Astrocyte (in vitro differentiated cells and primary cell): ENCODE data around the gene TNIP1. TPM values are rescaled to one million over a fixed set of nuclear protein-coding genes. Genes with fewer than 3 reads are reported as not detected.

ENCODE experiments used
- DNase-seq: peaks from one replicate; pipeline ENCODE4 v3.0.0-alpha.2; 2010; ENCODE audit warnings: low read depth
- FAIRE-seq: peaks from 2 replicates; lab custom pipeline; 2011; peaks lifted over from hg19 to GRCh38; lab: Jason Lieb, UNC
- H2AFZ ChIP-seq: 2 replicates; pipeline ENCODE4 v1.6.0; 2012; ENCODE audit warnings: low read depth, low read length, inconsistent platforms
- H3K27ac ChIP-seq: 2 replicates; pipeline ENCODE4 v1.5.1; 2011; ENCODE audit warnings: low read depth, low read length, inconsistent platforms
- H3K27me3 ChIP-seq: 2 replicates; pipeline ENCODE4 v1.6.0; 2011; ENCODE audit warnings: low read length, inconsistent platforms; ENCODE audit not compliant: insufficient read depth
- H3K36me3 ChIP-seq: 2 replicates; pipeline ENCODE4 v1.5.1; 2011; ENCODE audit warnings: low read length, inconsistent platforms; ENCODE audit not compliant: insufficient read depth
- H3K4me1 ChIP-seq: 2 replicates; pipeline ENCODE4 v1.5.1; 2011; ENCODE audit warnings: low read length, inconsistent platforms; ENCODE audit not compliant: insufficient read depth
- H3K4me2 ChIP-seq: 2 replicates; pipeline ENCODE4 v1.6.0; 2012; ENCODE audit warnings: low read length, inconsistent platforms
- H3K4me3 ChIP-seq: 2 replicates; pipeline ENCODE4 v1.5.1; 2011; ENCODE audit warnings: low read depth, mild to moderate bottlenecking, low read length, inconsistent platforms; ENCODE audit not compliant: insufficient read depth
- H3K79me2 ChIP-seq: 2 replicates; pipeline ENCODE4 v1.6.0; 2012; ENCODE audit warnings: mild to moderate bottlenecking, low read length, inconsistent platforms; ENCODE audit not compliant: insufficient read depth
- H3K9ac ChIP-seq: 2 replicates; pipeline ENCODE4 v1.6.0; 2012; ENCODE audit warnings: mild to moderate bottlenecking, low read length, inconsistent platforms
- H3K9me3 ChIP-seq: 2 replicates; pipeline ENCODE4 v1.5.1; 2012; ENCODE audit warnings: low read depth, mild to moderate bottlenecking, low read length, inconsistent platforms; ENCODE audit not compliant: insufficient read depth
- H4K20me1 ChIP-seq: 2 replicates; pipeline ENCODE4 v1.6.0; 2012; ENCODE audit warnings: low read length, inconsistent platforms; ENCODE audit not compliant: insufficient read depth
- H3K27ac Mint-ChIP-seq: one replicate; pipeline ENCODE4 v1.8.0; 2021; ENCODE audit warnings: mild to moderate bottlenecking, mixed read lengths; ENCODE audit not compliant: unreplicated experiment
- H3K27me3 Mint-ChIP-seq: one replicate; pipeline ENCODE4 v1.8.0; 2021; ENCODE audit warnings: low read depth, mixed read lengths; ENCODE audit not compliant: unreplicated experiment
- H3K36me3 Mint-ChIP-seq: one replicate; pipeline ENCODE4 v1.8.0; 2021; ENCODE audit warnings: low read depth, mixed read lengths; ENCODE audit not compliant: unreplicated experiment
- H3K4me1 Mint-ChIP-seq: one replicate; pipeline ENCODE4 v1.8.0; 2021; ENCODE audit warnings: low read depth, mixed read lengths; ENCODE audit not compliant: unreplicated experiment
- H3K4me3 Mint-ChIP-seq: one replicate; pipeline ENCODE4 v1.8.0; 2021; ENCODE audit warnings: mild to moderate bottlenecking, moderate library complexity, mixed read lengths; ENCODE audit not compliant: unreplicated experiment
- H3K9me3 Mint-ChIP-seq: one replicate; pipeline ENCODE4 v1.8.0; 2021; ENCODE audit warnings: mild to moderate bottlenecking, mixed read lengths; ENCODE audit not compliant: unreplicated experiment
- CTCF ChIP-seq: IDR thresholded peaks from 2 replicates; pipeline ENCODE4 v1.5.1; 2011; ENCODE audit warnings: low read depth, mild to moderate bottlenecking, inconsistent platforms, low read length, moderate library complexity; ENCODE audit not compliant: insufficient read depth
- EZH2 ChIP-seq: IDR thresholded peaks from 2 replicates; pipeline ENCODE4 v1.6.1; 2012; ENCODE audit warnings: mild to moderate bottlenecking, low read length, inconsistent platforms; ENCODE audit not compliant: insufficient read depth
- total RNA-seq: library from RNA; stranded (reverse); gene quantifications from 2 replicates; pipeline ENCODE4 v1.2.1, GENCODE V29; 2021

TNIP1 gene
- total RNA-seq, 1 donor from 2014 or later: 119 TPM

- Mint-ChIP-seq H3K27me3 (no peaks in the 10 kb centered on the region), H3K36me3 (peaks cover 35% of the 10 kb centered on the region), H3K4me3 (no peak overlapping the region), H3K27ac (no peak overlapping the region), H3K9me3 (no peaks in the 10 kb centered on the region), H3K4me1 (peaks cover 39% of the 10 kb centered on the region)
- Histone ChIP-seq H3K4me1 (peaks cover 53% of the 10 kb centered on the region), H3K9ac (no peak overlapping the region), H3K9me3 (no peaks in the 10 kb centered on the region), H3K27ac (no peak overlapping the region), H3K4me3 (no peak overlapping the region), H2AFZ (no peak overlapping the region), H3K4me2 (no peak overlapping the region), H3K36me3 (peaks cover 15% of the 10 kb centered on the region), H4K20me1 (peaks cover 6% of the 10 kb centered on the region), H3K79me2 (peaks cover 30% of the 10 kb centered on the region), H3K27me3 (no peaks in the 10 kb centered on the region)
- no peak for FAIRE-seq
- no peak for DNase-seq
- TF ChIP-seq CTCF: no peak
- TF ChIP-seq EZH2: no peak
Observed at GRCh38 chr5:151060742-151061141, 20.1 kb downstream of the TNIP1 start.

GRCh38 chr5:151058891-151059489 is 21.8 kb downstream of the TNIP1 start:
- peak overlapping the region; percentile 18 for H3K4me3 Mint-ChIP-seq
- Histone ChIP-seq H3K9ac (peak overlapping the region; percentile 29), H3K4me2 (peak overlapping the region; percentile 15), H3K27me3 (no peaks in the 10 kb centered on the region), H3K4me3 (no peak overlapping the region), H2AFZ (no peak overlapping the region), H3K9me3 (no peaks in the 10 kb centered on the region), H3K4me1 (peaks cover 48% of the 10 kb centered on the region), H3K27ac (peak overlapping the region; percentile 47), H4K20me1 (peaks cover 6% of the 10 kb centered on the region), H3K79me2 (peaks cover 14% of the 10 kb centered on the region), H3K36me3 (peaks cover 20% of the 10 kb centered on the region)
- TF ChIP-seq EZH2 (no peak), CTCF (no peak)
- H3K27me3 Mint-ChIP-seq: no peaks in the 10 kb centered on the region
- H3K9me3 Mint-ChIP-seq: no peaks in the 10 kb centered on the region
- H3K36me3 Mint-ChIP-seq: peaks cover 38% of the 10 kb centered on the region
- no peak for DNase-seq
- H3K4me1 Mint-ChIP-seq: peaks cover 32% of the 10 kb centered on the region
- no peak for FAIRE-seq
- H3K27ac Mint-ChIP-seq: peak overlapping the region; percentile 35

GRCh38 chr5:151058301-151058700 is 22.5 kb downstream of the TNIP1 start:
- peaks cover 25% of the 10 kb centered on the region for H3K4me1 Mint-ChIP-seq
- Histone ChIP-seq H3K4me2 (peak overlapping the region; percentile 15), H3K27me3 (no peaks in the 10 kb centered on the region), H4K20me1 (peaks cover 6% of the 10 kb centered on the region), H2AFZ (no peak overlapping the region), H3K9ac (no peak overlapping the region), H3K9me3 (no peaks in the 10 kb centered on the region), H3K4me3 (no peak overlapping the region), H3K4me1 (peaks cover 41% of the 10 kb centered on the region), H3K79me2 (peaks cover 10% of the 10 kb centered on the region), H3K36me3 (peaks cover 24% of the 10 kb centered on the region), H3K27ac (no peak overlapping the region)
- no peaks in the 10 kb centered on the region for H3K27me3 Mint-ChIP-seq
- FAIRE-seq (no peak), DNase-seq (no peak)
- H3K36me3 Mint-ChIP-seq: peaks cover 38% of the 10 kb centered on the region
- no peak overlapping the region for H3K4me3 Mint-ChIP-seq
- no peak for TF ChIP-seq EZH2
- peak; percentile 8 for TF ChIP-seq CTCF
- peaks cover under 1% of the 10 kb centered on the region for H3K9me3 Mint-ChIP-seq
- no peak overlapping the region for H3K27ac Mint-ChIP-seq
